DND-41 (cell line): ENCODE results near the gene ACP2.

Source experiments
- ATAC-seq: fragments of 200-7000 bp; cut with Tn5 transposase; 3 replicates; pipeline ENCODE4 v1.9.1; 2021; ENCODE audit warnings: low read depth; ENCODE audit not compliant: insufficient read depth
- DNase-seq: peaks from one replicate; pipeline ENCODE4 v3.0.0-alpha.2; 2020
- H2AFZ ChIP-seq: 2 replicates; pipeline ENCODE4 v1.6.0; 2012; ENCODE audit warnings: low read depth, low read length
- H3K27ac ChIP-seq: 2 replicates; pipeline ENCODE4 v1.5.1; 2012; ENCODE audit warnings: low read length, inconsistent platforms
- H3K27me3 ChIP-seq: fragments of 200-600 bp; sonication (generic); 2 replicates; pipeline ENCODE4 v1.6.0; 2012; ENCODE audit warnings: low read length, mild to moderate bottlenecking, inconsistent platforms; ENCODE audit not compliant: insufficient read depth, poor library complexity
- H3K36me3 ChIP-seq: 2 replicates; pipeline ENCODE4 v1.5.1; 2012; ENCODE audit warnings: low read length, inconsistent platforms; ENCODE audit not compliant: insufficient read depth
- H3K4me1 ChIP-seq: 2 replicates; pipeline ENCODE4 v1.5.1; 2012; ENCODE audit warnings: mild to moderate bottlenecking, low read length; ENCODE audit not compliant: insufficient read depth
- H3K4me2 ChIP-seq: 2 replicates; pipeline ENCODE4 v1.6.0; 2012; ENCODE audit warnings: mild to moderate bottlenecking, moderate library complexity, low read length, inconsistent platforms; ENCODE audit not compliant: insufficient read depth
- H3K4me3 ChIP-seq, 2 experiments: fragments of 200-600 bp in 1 of 2; shearing (Covaris generic) in 1 of 2; 2 replicates each; pipeline ENCODE4 v1.5.1; 2012 to 2016; ENCODE audit warnings: inconsistent platforms in 2 of 2, low read length in 2 of 2, mild to moderate bottlenecking in 2 of 2, low read depth in 1 of 2, moderate library complexity in 1 of 2
- H3K79me2 ChIP-seq: 2 replicates; pipeline ENCODE4 v1.6.0; 2012; ENCODE audit warnings: low read length, inconsistent platforms; ENCODE audit not compliant: insufficient read depth
- H3K9ac ChIP-seq: 2 replicates; pipeline ENCODE4 v1.6.0; 2012; ENCODE audit warnings: low read depth, mild to moderate bottlenecking, inconsistent platforms, low read length, moderate library complexity
- H3K9me3 ChIP-seq: 2 replicates; pipeline ENCODE4 v1.5.1; 2012; ENCODE audit warnings: low read length, moderate library complexity, mild to moderate bottlenecking, inconsistent platforms; ENCODE audit not compliant: insufficient read depth, severe bottlenecking
- H4K20me1 ChIP-seq: 2 replicates; pipeline ENCODE4 v1.6.0; 2012; ENCODE audit warnings: low read length; ENCODE audit not compliant: insufficient read depth
- CTCF ChIP-seq: IDR thresholded peaks from 2 replicates; pipeline ENCODE4 v1.5.1; 2012; ENCODE audit warnings: borderline replicate concordance, low read length, moderate library complexity, mild to moderate bottlenecking; ENCODE audit not compliant: poor library complexity, severe bottlenecking; ENCODE audit errors: extremely low read depth
- EZH2 ChIP-seq: IDR thresholded peaks from 3 replicates; pipeline ENCODE4 v1.6.1; 2012; ENCODE audit warnings: borderline replicate concordance, low read depth, mild to moderate bottlenecking, moderate library complexity, low read length, inconsistent platforms; ENCODE audit not compliant: severe bottlenecking

Gene ACP2

GRCh38 chr11:47289856-47290255 lies 41.2 kb upstream of the ACP2 start:
- ATAC-seq = no peak

GRCh38 chr11:47288066-47288465 lies 39.5 kb upstream of the ACP2 start:
- Histone ChIP-seq H2AFZ (no peak overlapping the region), H3K27ac (no peak overlapping the region), H3K27me3 (no peaks in the 10 kb centered on the region), H4K20me1 (no peaks in the 10 kb centered on the region), H3K9me3 (no peaks in the 10 kb centered on the region), H3K9ac (no peak overlapping the region), H3K4me1 (no peaks in the 10 kb centered on the region), H3K36me3 (peaks cover 97% of the 10 kb centered on the region), H3K79me2 (no peaks in the 10 kb centered on the region), H3K4me3 (no peak overlapping the region), H3K4me2 (no peak overlapping the region)
- TF ChIP-seq EZH2 = no peak
- no peak for TF ChIP-seq CTCF
- ATAC-seq (no peak), DNase-seq (no peak)

More at GRCh38 chr11:47289856-47290255, 41.2 kb upstream of the ACP2 start:
- Histone ChIP-seq H3K4me3 (no peak overlapping the region), H3K9me3 (no peaks in the 10 kb centered on the region), H3K4me1 (no peaks in the 10 kb centered on the region), H3K9ac (no peak overlapping the region), H3K27ac (no peak overlapping the region), H3K36me3 (peaks cover 92% of the 10 kb centered on the region), H3K4me2 (no peak overlapping the region), H4K20me1 (no peaks in the 10 kb centered on the region), H3K79me2 (no peaks in the 10 kb centered on the region), H2AFZ (no peak overlapping the region), H3K27me3 (no peaks in the 10 kb centered on the region)
- DNase-seq = no peak
- no peak for TF ChIP-seq EZH2
- no peak for TF ChIP-seq CTCF

GRCh38 chr11:47285969-47286770 lies 37.6 kb upstream of the ACP2 start:
- 0 out of 2 replicates have a peak, but pooled peaks cover 4% of the 10 kb centered on the region for H4K20me1 ChIP-seq
- H3K4me2 ChIP-seq = no peak overlapping the region
- no peaks in the 10 kb centered on the region for H3K79me2 ChIP-seq
- ATAC-seq (no peak), DNase-seq (no peak)
- TF ChIP-seq CTCF = no peak
- no peak for TF ChIP-seq EZH2
- H3K27me3 ChIP-seq = no peaks in the 10 kb centered on the region
- no peaks in the 10 kb centered on the region for H3K4me1 ChIP-seq
- H2AFZ ChIP-seq = no peak overlapping the region
- H3K4me3 ChIP-seq = no peak overlapping the region
- H3K9me3 ChIP-seq = no peaks in the 10 kb centered on the region
- no peak overlapping the region for H3K9ac ChIP-seq
- H3K27ac ChIP-seq = no peak overlapping the region
- peaks cover 96% of the 10 kb centered on the region for H3K36me3 ChIP-seq
